A673 (cell line): Measurements from ENCODE around the gene LHB. TPM values are rescaled to one million over a fixed set of nuclear protein-coding genes. Genes with fewer than 3 reads are reported as not detected.
A peak's percentile ranks its signal among the peaks of the same experiment; 100 is the strongest.

Source experiments
- BruUV-seq: library from RNA; stranded (reverse); fragments of 400-500 nt; replicated peaks from 2 replicates; lab custom pipeline; 2021; lab: Mats Ljungman, UMichigan
- CTCF ChIA-PET: fragments of 300-600 bp; sonication (Branson Sonifier 250); formaldehyde crosslinking; loops from one replicate; lab custom pipeline; 2022; ENCODE audit warnings: antibody characterized with exemption; lab: Charles Lee
- POLR2A ChIA-PET: fragments of 300-600 bp; sonication (Branson Sonifier 250); formaldehyde crosslinking; loops from one replicate; lab custom pipeline; 2022; ENCODE audit warnings: antibody characterized with exemption; ENCODE audit not compliant: low non-redundant PET; lab: Charles Lee
- DNase-seq: peaks from one replicate; pipeline ENCODE4 v3.0.0-alpha.2; 2015; ENCODE audit warnings: low spot score
- H3K27ac ChIP-seq: fragments of 200-600 bp; sonication (generic); 2 replicates; pipeline ENCODE4 v1.5.1; 2016; ENCODE audit warnings: mixed run types, low read depth, mild to moderate bottlenecking, mixed read lengths, antibody characterized with exemption, low read length; ENCODE audit not compliant: poor library complexity, severe bottlenecking
- H3K27me3 ChIP-seq: fragments of 200-600 bp; sonication (generic); replicated peaks from 2 replicates; pipeline ENCODE4 v1.6.1; 2017; ENCODE audit warnings: mixed run types, low read depth, mild to moderate bottlenecking, mixed read lengths, antibody characterized with exemption, low read length; ENCODE audit not compliant: insufficient read depth, poor library complexity
- H3K36me3 ChIP-seq: fragments of 200-600 bp; sonication (generic); 2 replicates; pipeline ENCODE4 v1.6.1; 2016; ENCODE audit warnings: mixed run types, mild to moderate bottlenecking, mixed read lengths, antibody characterized with exemption, low read length; ENCODE audit not compliant: insufficient read depth, poor library complexity, severe bottlenecking
- H3K4me1 ChIP-seq: fragments of 200-600 bp; sonication (generic); 2 replicates; pipeline ENCODE4 v1.6.1; 2017; ENCODE audit warnings: mixed run types, mild to moderate bottlenecking, mixed read lengths, antibody characterized with exemption, low read length; ENCODE audit not compliant: insufficient read depth, poor library complexity, severe bottlenecking
- H3K4me3 ChIP-seq: fragments of 200-600 bp; sonication (generic); 2 replicates; pipeline ENCODE4 v1.5.1; 2016; ENCODE audit warnings: low read depth, mixed run types, mild to moderate bottlenecking, mixed read lengths, low read length; ENCODE audit not compliant: poor library complexity, severe bottlenecking
- H3K9me3 ChIP-seq: fragments of 200-600 bp; sonication (generic); 2 replicates; pipeline ENCODE4 v1.6.1; 2016; ENCODE audit warnings: mixed run types, low read depth, mild to moderate bottlenecking, mixed read lengths, antibody characterized with exemption, low read length; ENCODE audit not compliant: poor library complexity, severe bottlenecking
- CTCF ChIP-seq: fragments of 300-800, 200-600 bp; sonication (generic); conservative IDR thresholded peaks from 2 replicates; pipeline ENCODE4 v1.5.1; 2017; ENCODE audit warnings: low read depth, mild to moderate bottlenecking, antibody characterized with exemption, low read length, moderate library complexity, mixed read lengths
- EZH2 ChIP-seq: fragments of 200-600 bp; sonication (generic); IDR thresholded peaks from 2 replicates; pipeline ENCODE4 v1.6.1; 2017; ENCODE audit warnings: borderline replicate concordance, low read depth, mild to moderate bottlenecking, mixed read lengths, antibody characterized with exemption, low read length; ENCODE audit not compliant: poor library complexity, severe bottlenecking
- intact Hi-C: fragments of 100-400 bp; cut with micrococcal nuclease; formaldehyde crosslinking; loops from one replicate; pipeline ENCODE4 v1.10.0; 2022; ENCODE audit not compliant: unreplicated experiment
- total RNA-seq: library from RNA; stranded (reverse); gene quantifications from 2 replicates; pipeline ENCODE4 v1.2.3, GENCODE V29; 2021

LHB gene
- total RNA-seq, 1 experiment from 2014 or later = not detected

GRCh38 chr19:48969276-48970138, 47.4 kb downstream of the LHB start:
- Histone ChIP-seq H3K36me3 (peaks cover 34% of the 10 kb centered on the region), H3K9me3 (no peaks in the 10 kb centered on the region), H3K4me3 (no peak overlapping the region), H3K27me3 (no peaks in the 10 kb centered on the region), H3K27ac (no peak overlapping the region), H3K4me1 (peaks cover 32% of the 10 kb centered on the region)
- BruUV-seq = no TSS peak
- no peak for TF ChIP-seq EZH2
- TF ChIP-seq CTCF = no peak
- DNase-seq = peak; percentile 94
- CTCF ChIA-PET = interaction anchor here (1.1 to 1.7 kb wide), 4 partner anchors 24 to 324 kb away, joined by 7 to 22 read pairs (median 10); partner anchors contain the start of genes CA11, GYS1, NUCB1 and RUVBL2
- POLR2A ChIA-PET = interaction anchor here (0.6 kb wide), 1 partner anchor 456 kb away, joined by 3 read pairs; no protein-coding TSS in a partner anchor
- intact Hi-C loops = loop anchor here (2.0 to 10.0 kb wide), 3 partner anchors 95 to 325 kb away; partner anchors contain the start of genes CA11 and PPP1R15A

- no peak for DNase-seq
- TF ChIP-seq CTCF (no peak), EZH2 (no peak)
- Histone ChIP-seq H3K27me3 (no peaks in the 10 kb centered on the region), H3K27ac (no peak overlapping the region), H3K4me1 (peaks cover 39% of the 10 kb centered on the region), H3K4me3 (no peak overlapping the region), H3K9me3 (no peaks in the 10 kb centered on the region), H3K36me3 (peaks cover 27% of the 10 kb centered on the region)
- intact Hi-C loops = loop anchor here (10.0 kb wide), 2 partner anchors 94 to 324 kb away; partner anchors contain the start of genes CA11 and PPP1R15A
- no TSS peak for BruUV-seq
- ChIA-PET CTCF (no interaction called here), POLR2A (no interaction called here)
Measured at GRCh38 chr19:48968813-48969218, 48.1 kb downstream of the LHB start.

GRCh38 chr19:48968179-48968661, 48.7 kb downstream of the LHB start:
- H3K9me3 ChIP-seq = no peaks in the 10 kb centered on the region
- CTCF ChIA-PET = no interaction called here
- no peak for TF ChIP-seq CTCF
- no peak for TF ChIP-seq EZH2
- peaks cover 45% of the 10 kb centered on the region for H3K4me1 ChIP-seq
- intact Hi-C loops = loop anchor here (10.0 kb wide), 2 partner anchors 93 to 323 kb away; partner anchors contain the start of genes CA11 and PPP1R15A
- no peak overlapping the region for H3K4me3 ChIP-seq
- H3K27ac ChIP-seq = peak overlapping the region; percentile 43
- no peaks in the 10 kb centered on the region for H3K27me3 ChIP-seq
- BruUV-seq = TSS peak; percentile 32
- peaks cover 25% of the 10 kb centered on the region for H3K36me3 ChIP-seq
- POLR2A ChIA-PET = no interaction called here
- DNase-seq = no peak
